Testis (tissue), 2 donors: Measurements from ENCODE around the gene GPC3.

Experiments used
- CTCF ChIP-seq, 3 experiments: fragments of 450-650 bp in 2 of 3; fragments of 200-600 bp in 1 of 3; sonication (generic) in 1 of 3; IDR thresholded peaks; one replicate each; pipeline ENCODE4 v1.5.1; 2016 to 2019; ENCODE audit warnings: antibody characterized with exemption in 3 of 3, mild to moderate bottlenecking in 2 of 3, moderate library complexity in 1 of 3
- POLR2A ChIP-seq: fragments of 450-650 bp; IDR thresholded peaks from one replicate; pipeline ENCODE4 v1.6.1; 2017; ENCODE audit warnings: antibody characterized with exemption, mild to moderate bottlenecking, moderate library complexity

- TF ChIP-seq CTCF (IDR thresholded peaks at IDR 0.05), result no peak
- no peak for TF ChIP-seq POLR2A
These were observed 391.9 kb downstream of the GPC3 start for GRCh38 chrX:133593531-133593930.
